Measurements from ENCODE around the gene PDE4DIP.
"Not testable (repeated sequence)": the region's sequence is repeated elsewhere in the genome, so short reads cannot be mapped to it uniquely, and the experiment has no call there.

Gene PDE4DIP

DNA sequence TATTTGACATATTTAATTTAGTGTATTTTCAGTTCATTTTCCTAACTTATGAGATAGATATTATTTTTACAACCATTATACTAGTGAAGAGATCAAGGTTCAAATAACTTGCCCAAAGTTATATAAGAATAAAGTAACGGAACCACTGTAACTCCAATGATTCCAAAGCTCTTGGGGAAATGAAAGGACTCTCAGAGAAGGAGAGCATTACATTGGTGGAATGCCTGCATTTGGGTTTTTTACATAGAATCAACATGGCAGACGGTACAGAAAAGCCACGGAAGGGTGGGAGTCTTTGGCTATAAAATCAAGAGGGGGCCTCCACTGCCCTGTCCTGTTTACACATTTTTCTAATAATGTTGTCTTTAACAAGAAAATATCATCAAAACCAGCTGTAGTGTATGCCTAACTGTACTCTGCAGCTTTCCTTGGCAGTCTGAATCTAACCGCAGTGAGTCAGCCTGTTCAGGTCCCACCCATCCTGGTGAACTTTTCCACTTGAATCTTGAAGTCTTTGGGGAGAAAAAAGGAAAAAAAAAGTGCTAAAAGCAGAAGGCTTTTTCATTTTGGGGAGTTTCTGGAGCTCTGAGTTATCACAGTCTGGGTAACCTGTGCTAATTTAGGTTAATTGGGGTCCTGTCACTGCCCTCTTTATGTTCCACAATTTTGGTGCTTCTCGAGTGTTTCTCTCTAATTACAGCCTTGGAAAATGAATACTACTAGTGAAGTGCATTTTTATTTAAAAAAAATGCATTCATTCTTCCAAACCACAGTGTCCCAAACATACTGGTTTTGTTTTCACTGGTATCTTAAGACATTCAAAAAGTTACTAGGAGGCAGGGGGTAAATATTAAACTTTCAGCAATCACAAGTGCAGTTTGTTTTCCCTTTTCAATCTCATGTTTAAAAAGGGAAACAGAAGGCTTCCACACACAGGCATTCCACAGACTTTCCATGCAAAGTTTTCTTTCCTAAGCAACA lies 30.5 kb downstream of the PDE4DIP start:
- DNase-seq (ENCODE audit: low read depth): not testable (repeated sequence)

DNA sequence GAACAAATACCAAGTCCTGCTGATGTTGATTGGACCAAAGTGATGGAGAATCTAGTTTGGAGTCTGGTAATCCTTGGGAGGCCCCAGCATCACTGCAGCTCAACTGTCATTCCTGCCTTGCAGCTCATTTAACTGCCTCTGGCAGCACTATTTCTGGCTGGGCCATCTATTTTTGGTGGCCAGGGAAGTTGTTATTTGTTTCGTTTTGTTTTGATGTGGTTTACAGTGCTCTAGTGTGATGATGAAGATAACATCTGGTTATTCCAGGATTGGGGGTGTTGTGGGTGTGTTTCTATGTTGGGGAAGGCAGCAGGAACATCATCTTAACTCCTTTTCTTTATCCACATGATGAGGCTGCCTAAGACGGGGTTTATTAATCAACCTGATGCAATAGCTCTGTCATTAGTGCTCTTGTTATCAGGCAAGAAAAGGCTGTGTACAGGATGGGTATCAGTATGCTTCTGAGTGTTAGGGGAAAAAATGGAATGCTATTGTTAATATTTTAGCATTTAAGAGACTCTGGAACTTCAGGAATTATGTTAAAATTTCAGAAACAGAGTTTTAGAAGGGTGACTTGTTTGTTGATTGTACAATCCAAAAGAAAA lies 35.7 kb downstream of the PDE4DIP start:
- DNase-seq (ENCODE audit: low read depth): not testable (repeated sequence)

GRCh38 chr1:148881261-148881660 lies 37.0 kb downstream of the PDE4DIP start:
- not testable (repeated sequence) for DNase-seq (ENCODE audit: low read depth)

- not testable (repeated sequence) for DNase-seq (ENCODE audit: low read depth)
Observed at GRCh38 chr1:148885219-148885618, 41.0 kb downstream of the PDE4DIP start.

- DNase-seq (ENCODE audit: low read depth): not testable (repeated sequence)
Observed at GRCh38 chr1:148886293-148886692, 42.1 kb downstream of the PDE4DIP start.

DNA sequence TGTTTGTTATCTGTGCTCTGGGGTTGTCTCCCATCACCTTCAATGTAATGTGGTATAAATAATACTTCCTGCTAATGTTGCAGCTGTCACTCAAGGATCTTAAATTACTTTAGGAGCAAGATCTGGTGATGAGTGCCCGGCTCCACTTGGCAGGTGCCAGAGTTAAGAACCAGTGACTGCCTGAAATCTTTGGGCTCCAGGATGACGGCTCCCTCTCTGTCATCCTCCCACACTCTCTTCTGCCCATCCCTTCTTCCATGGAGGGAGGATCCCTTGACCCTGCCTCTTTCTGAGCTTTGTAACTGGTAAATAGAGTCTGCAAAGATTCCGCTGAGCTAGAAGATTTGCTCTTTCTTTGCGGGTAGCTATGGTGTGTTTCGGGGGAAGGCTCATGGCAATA lies 44.4 kb downstream of the PDE4DIP start:
- not testable (repeated sequence) for DNase-seq (ENCODE audit: low read depth)

DNA sequence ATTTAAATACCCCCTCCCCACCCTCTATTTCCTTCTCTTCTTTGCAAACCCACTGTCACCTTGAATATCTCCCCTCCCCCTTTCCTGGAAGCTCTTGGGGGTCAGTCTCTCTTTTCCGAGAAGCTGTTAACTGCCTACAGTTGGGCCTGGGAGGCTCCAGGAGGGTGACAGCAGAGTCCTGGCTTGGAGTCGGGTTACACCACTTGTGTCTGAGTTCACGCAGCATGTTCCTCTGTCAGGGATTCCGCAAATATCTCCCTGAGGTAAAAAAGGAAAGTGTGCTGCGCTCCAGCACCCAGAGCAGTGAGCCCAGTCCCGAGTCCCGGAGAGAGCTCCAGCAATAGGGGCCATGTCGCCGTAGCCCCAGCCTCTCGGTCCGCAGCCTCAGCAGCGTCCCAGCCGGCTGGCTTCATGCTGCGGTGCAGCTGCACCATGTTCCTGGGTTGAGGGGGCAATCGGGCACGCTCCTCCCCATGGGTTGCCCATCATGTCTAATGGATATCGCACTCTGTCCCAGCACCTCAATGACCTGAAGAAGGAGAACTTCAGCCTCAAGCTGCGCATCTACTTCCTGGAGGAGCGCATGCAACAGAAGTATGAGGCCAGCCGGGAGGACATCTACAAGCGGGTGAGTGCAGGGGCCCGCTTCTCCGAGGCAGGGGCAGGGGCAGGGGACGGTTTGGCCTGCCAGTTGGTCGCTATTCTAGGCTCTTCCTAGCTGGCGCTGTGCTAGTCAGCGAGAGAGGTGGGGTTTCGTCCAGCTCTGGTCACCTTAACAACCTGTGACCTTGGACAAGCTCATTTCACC lies 45.2 kb downstream of the PDE4DIP start:
- DNase-seq (ENCODE audit: low read depth): not testable (repeated sequence)

GRCh38 chr1:148890075-148890568 lies 45.9 kb downstream of the PDE4DIP start:
- DNase-seq (ENCODE audit: low read depth): not testable (repeated sequence)

DNA sequence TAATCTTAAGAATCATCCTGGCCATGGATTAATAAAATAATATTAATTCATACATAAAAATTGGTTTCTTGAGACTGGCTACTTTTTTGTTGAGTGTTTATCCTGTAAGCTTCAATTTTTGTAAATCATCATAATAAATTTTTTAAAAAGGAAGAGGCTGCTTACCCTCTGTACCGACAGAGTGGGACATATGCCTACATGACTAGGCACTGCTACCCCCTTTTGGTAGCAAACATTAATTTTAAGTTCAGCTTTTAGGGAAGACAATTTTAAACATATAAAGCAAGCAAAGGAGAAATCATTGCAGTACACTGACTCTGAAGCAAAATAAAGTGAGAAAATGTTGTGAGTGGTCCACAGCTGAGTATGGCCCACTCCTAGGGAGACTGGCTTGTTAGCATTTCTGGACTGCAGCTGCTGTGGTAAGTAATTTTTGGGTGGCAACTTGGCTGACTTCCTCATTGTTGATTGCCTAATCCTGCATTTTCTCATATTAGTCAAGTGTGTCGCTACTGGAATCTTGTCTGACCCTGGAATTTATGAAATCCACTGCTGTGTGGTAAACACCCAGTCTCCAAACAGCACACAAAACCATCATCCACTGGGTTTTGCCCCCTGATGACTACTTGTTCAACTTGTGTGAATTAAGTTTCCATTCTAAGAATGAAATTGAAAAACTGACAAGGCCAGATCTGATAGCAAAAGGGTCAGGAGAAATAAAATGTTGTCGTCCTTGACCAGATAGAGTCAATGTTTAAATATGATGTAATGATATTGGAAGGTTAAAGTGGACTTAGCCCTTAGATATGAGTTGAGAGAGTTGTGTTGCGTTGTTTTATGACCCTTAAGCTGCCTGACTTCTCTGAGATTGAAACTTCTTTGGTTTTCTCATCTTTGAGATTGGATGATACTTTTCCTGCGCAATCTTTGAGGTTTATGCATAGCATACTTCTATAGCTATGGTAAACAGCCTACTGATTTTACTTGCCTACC lies 50.4 kb downstream of the PDE4DIP start:
- DNase-seq (ENCODE audit: low read depth): not testable (repeated sequence)

- not testable (repeated sequence) for DNase-seq (ENCODE audit: low read depth)
Observed at GRCh38 chr1:148900026-148900425, 55.8 kb downstream of the PDE4DIP start.

DNA sequence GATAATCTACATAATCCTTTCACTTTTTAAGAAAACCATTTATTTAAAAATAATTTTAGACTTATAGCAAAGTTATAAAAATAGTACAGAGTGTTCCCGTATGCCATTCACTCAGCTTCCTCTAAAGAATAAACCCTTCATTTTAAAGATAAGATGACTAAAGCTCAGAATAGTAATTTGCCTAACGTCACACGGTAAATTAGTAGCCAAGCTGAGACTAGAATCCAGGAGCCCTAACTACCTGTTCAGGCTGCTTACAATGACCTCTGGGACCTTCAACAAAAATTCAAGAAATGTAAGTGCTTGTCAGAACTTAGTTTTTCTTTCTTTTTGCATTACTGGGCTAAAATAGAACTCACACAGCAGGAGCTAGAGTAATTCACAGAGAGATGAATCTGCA lies 56.5 kb downstream of the PDE4DIP start:
- DNase-seq (ENCODE audit: low read depth): not testable (repeated sequence)

- not testable (repeated sequence) for DNase-seq (ENCODE audit: low read depth)
Observed at GRCh38 chr1:148901150-148901952, 57.1 kb downstream of the PDE4DIP start.

GRCh38 chr1:148901953-148902341 lies 57.7 kb downstream of the PDE4DIP start:
- DNase-seq (ENCODE audit: low read depth): not testable (repeated sequence)

DNA sequence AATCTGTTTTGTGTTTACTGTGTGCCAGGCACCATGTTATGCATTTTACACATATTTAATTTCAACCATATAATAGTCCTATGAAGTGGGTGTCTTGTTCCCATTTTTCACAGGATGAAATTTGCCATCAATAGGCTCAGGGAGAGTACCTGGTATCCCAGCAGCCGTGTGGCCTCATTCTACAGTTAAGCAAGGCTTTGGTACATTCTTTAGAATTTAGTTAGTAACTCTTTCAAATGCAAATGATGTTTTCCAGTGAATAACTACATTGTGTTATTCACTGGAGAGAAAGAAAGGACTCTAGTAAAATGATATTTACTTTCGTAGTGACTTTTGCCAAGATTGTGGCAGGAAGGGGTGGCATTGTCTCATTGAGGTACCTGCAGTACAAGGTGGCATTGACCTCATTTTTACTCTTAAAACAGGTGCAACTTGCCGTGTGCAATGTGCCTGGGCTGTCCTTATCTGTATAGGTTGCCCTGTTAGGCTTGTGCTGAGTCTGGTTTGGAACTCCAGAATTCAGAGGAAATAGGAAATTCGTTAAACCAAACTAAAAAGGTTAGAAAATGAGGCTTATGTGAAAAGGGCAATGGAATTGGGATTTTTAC lies 65.1 kb downstream of the PDE4DIP start:
- not testable (repeated sequence) for DNase-seq (ENCODE audit: low read depth)

DNA sequence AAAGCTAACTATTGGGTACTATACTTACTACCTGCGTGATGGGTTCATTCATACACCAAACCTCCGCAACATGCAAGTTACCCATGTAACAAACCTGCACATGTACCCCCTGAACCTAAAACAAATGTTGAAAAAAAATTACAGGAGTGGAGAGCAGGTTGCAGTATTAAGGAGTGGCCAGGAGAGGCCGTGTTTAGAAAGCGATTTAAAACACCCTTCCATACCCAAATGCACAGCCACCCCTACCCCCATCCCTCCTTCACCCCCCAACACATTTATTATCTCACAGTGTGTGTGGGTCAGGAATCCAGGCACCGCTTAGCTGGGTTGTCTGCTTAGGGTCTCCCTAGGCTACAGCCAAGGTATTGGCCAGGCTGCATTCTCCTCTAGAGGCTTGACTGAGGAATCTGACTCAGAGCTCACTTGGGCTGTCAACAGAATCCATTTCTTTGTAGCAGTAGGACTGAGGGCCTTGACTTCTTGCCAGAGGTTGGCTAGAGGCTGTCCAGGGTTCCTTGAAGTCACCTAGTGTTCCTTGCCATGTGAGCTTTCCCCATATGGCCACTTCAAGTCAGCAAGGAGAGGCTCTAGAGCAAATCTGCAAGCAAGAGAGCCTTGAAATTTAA lies 67.2 kb downstream of the PDE4DIP start:
- DNase-seq (ENCODE audit: low read depth): not testable (repeated sequence)

- not testable (repeated sequence) for DNase-seq (ENCODE audit: low read depth)
Observed at GRCh38 chr1:148916222-148916621, 72.0 kb downstream of the PDE4DIP start.

DNA sequence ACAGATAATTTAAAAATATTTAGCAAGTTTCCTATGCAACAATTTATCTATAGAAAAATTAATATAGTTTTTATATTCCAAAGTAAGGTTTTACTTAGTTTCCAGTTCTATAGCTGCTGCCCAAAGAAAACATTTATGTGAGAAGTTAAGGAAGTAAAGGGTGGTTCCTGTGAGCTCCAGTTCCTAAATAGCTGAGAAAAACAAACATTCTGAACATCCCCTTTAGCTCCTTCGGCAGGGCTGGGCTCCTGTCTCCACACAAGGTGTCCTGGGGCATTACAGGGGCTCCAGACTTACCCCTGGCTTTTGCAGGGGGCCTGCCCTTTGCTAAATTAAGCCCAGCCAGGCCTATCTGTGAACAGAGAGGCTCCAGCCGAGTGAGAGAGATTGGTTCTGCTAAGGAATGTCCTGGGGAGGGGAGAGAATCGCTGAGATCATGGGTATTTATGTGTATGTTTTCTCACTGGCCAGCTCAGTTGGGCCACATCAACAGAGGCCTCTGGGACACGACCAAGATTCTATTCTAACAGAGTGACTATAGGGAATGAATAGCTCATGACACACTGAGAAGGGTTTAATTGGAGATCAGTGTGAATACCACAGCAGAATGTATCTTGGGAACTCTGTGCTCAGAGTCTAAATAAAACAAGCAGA lies 72.6 kb downstream of the PDE4DIP start:
- DNase-seq (ENCODE audit: low read depth): not testable (repeated sequence)

GRCh38 chr1:148918836-148919447 lies 74.7 kb downstream of the PDE4DIP start:
- DNase-seq (ENCODE audit: low read depth): not testable (repeated sequence)
